ENCODE results near the gene ABCA3. TPM values are rescaled to one million over a fixed set of nuclear protein-coding genes. Genes with fewer than 3 reads are reported as not detected.

The ABCA3 gene
- total RNA-seq, 2 donors from 2014 or later: 3.3 to 3.5 TPM

DNA sequence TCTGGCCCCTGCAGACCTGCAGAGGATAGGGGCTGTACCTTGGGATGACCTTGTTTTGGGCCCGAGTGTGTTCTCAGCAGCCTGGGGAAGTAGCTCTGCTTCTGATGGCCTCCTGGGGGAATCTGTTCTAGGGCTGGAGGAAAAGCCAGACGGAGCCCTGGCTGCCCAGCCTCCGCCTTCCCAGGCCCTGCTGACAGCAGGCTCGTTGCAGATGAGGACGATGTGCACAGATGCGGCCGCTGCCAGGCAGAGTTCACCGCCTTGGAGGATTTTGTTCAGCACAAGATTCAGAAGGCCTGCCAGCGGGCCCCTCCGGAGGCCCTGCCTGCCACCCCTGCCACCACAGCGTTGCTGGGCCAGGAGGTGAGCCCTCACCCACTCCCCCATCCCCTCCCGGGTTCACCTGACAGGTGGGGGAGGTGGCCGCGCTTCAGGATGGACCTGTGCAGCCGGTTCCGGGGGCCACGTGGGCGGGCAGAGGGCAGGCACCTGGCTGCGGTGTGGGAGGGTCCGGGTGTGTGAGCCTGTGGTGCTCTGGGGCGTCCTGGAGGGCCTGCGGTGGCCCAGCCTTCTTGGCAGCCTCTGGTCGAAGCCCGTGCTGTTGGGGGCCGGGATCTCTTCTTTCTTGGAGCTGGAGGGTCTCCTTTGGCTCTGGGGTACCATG lies 112.2 kb downstream of the ABCA3 start:
- Histone ChIP-seq H3K27me3 (ENCODE audit: control insufficient read depth, insufficient read depth, low read length, poor library complexity, severe bottlenecking) (no peaks in the 10 kb centered on the region), H3K27ac (ENCODE audit: low read depth, low read length) (no peak overlapping the region), H3K4me3 (ENCODE audit: low read length) (no peak overlapping the region), H3K36me3 (ENCODE audit: control insufficient read depth, insufficient read depth, low read length) (peaks cover 29% of the 10 kb centered on the region), H3K9me3 (ENCODE audit: control insufficient read depth, low read length) (no peaks in the 10 kb centered on the region), H3K9ac (ENCODE audit: extremely low read depth, low read length, poor library complexity, severe bottlenecking) (no peak overlapping the region), H3K4me1 (ENCODE audit: control insufficient read depth, insufficient read depth, low read length) (no peaks in the 10 kb centered on the region)
- Mint-ChIP-seq H3K4me3 (no peak overlapping the region), H3K27me3 (ENCODE audit: insufficient read depth) (no peaks in the 10 kb centered on the region), H3K9me3 (no peaks in the 10 kb centered on the region), H3K27ac (no peak overlapping the region), H3K4me1 (peaks cover 4% of the 10 kb centered on the region), H3K36me3 (ENCODE audit: low read depth) (peaks cover 18% of the 10 kb centered on the region)
- DNase-seq: no peak
- TF ChIP-seq, protein P1, sequence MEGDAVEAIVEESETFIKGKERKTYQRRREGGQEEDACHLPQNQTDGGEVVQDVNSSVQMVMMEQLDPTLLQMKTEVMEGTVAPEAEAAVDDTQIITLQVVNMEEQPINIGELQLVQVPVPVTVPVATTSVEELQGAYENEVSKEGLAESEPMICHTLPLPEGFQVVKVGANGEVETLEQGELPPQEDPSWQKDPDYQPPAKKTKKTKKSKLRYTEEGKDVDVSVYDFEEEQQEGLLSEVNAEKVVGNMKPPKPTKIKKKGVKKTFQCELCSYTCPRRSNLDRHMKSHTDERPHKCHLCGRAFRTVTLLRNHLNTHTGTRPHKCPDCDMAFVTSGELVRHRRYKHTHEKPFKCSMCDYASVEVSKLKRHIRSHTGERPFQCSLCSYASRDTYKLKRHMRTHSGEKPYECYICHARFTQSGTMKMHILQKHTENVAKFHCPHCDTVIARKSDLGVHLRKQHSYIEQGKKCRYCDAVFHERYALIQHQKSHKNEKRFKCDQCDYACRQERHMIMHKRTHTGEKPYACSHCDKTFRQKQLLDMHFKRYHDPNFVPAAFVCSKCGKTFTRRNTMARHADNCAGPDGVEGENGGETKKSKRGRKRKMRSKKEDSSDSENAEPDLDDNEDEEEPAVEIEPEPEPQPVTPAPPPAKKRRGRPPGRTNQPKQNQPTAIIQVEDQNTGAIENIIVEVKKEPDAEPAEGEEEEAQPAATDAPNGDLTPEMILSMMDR (conservative IDR thresholded peaks at IDR 0.05): no peak
- 95 to 97% methylated on average over 15 to 25 of the region's 25 CpGs for WGBS, 2 experiments (ENCODE audit: insufficient coverage in 1 of 2, insufficient read length in 1 of 2)

DNA sequence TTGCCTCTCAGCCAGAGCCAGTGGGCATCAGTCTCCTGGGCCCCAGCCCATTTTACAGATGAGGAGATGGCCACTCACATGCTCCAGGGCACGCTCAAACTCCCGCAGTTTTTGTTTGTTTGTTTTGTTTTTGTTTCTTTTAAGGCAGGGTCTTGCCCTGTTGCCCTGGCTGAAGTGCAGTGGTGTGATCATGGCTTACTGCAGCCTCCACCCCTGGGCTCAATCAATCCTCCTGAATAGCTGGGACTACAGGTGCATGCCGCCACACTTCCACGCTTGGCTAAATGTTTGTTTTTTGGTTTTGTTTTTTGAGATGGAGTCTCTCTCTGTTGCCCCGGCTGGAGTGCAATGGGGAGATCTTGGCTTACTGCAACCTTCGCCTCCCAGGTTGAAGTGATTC lies 113.6 kb downstream of the ABCA3 start:
- Histone ChIP-seq H3K36me3 (ENCODE audit: control insufficient read depth, insufficient read depth, low read length) (peaks cover 25% of the 10 kb centered on the region), H3K4me3 (ENCODE audit: low read length) (no peak overlapping the region), H3K9ac (ENCODE audit: extremely low read depth, low read length, poor library complexity, severe bottlenecking) (no peak overlapping the region), H3K9me3 (ENCODE audit: control insufficient read depth, low read length) (no peaks in the 10 kb centered on the region), H3K27ac (ENCODE audit: low read depth, low read length) (no peak overlapping the region), H3K4me1 (ENCODE audit: control insufficient read depth, insufficient read depth, low read length) (no peaks in the 10 kb centered on the region), H3K27me3 (ENCODE audit: control insufficient read depth, insufficient read depth, low read length, poor library complexity, severe bottlenecking) (no peaks in the 10 kb centered on the region)
- H3K4me1 Mint-ChIP-seq: peaks cover 4% of the 10 kb centered on the region
- no peaks in the 10 kb centered on the region for H3K27me3 Mint-ChIP-seq (ENCODE audit: insufficient read depth)
- DNase-seq: no peak
- no peak overlapping the region for H3K27ac Mint-ChIP-seq
- 97% methylated on average over 4 to 6 of the region's 6 CpGs for WGBS, 2 experiments (ENCODE audit: insufficient coverage in 1 of 2, insufficient read length in 1 of 2)
- no peak overlapping the region for H3K4me3 Mint-ChIP-seq
- H3K36me3 Mint-ChIP-seq (ENCODE audit: low read depth): peaks cover 17% of the 10 kb centered on the region
- TF ChIP-seq, protein P1 (conservative IDR thresholded peaks at IDR 0.05): no peak
- H3K9me3 Mint-ChIP-seq: no peaks in the 10 kb centered on the region

DNA sequence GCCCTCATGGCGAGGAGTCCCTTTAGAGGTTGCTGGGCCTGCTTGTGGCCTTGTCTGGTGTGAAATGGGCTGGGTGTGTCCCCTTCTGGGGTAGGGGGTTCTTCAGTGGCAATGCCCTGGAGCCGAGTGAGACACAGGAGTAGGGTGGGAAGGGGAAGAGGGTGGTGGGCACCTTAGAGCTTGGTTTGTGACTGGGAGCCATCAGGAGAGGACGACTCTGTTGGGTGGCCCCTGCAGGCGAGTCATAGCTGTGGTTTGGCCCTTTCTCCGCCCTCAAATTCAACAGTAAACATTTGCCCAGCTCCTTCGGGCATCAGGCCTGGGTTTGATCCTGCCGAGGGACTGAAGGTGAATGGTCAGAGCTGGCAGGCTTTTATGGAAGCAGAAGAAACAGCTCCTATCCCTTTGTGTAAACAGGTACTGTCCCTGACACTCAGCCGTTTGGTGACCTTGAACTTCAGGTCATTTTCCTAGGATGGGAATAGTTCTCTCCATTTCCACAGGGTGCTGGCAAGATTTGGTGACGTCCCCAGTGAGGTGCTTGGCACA lies 114.2 kb downstream of the ABCA3 start:
- Mint-ChIP-seq H3K36me3 (ENCODE audit: low read depth) (peaks cover 15% of the 10 kb centered on the region), H3K9me3 (no peaks in the 10 kb centered on the region), H3K4me1 (peaks cover 4% of the 10 kb centered on the region), H3K27ac (peak overlapping the region; percentile 87), H3K4me3 (no peak overlapping the region), H3K27me3 (ENCODE audit: insufficient read depth) (no peaks in the 10 kb centered on the region)
- TF ChIP-seq, protein P1 (conservative IDR thresholded peaks at IDR 0.05): no peak
- Histone ChIP-seq H3K4me1 (ENCODE audit: control insufficient read depth, insufficient read depth, low read length) (no peaks in the 10 kb centered on the region), H3K4me3 (ENCODE audit: low read length) (no peak overlapping the region), H3K36me3 (ENCODE audit: control insufficient read depth, insufficient read depth, low read length) (peaks cover 25% of the 10 kb centered on the region), H3K9me3 (ENCODE audit: control insufficient read depth, low read length) (no peaks in the 10 kb centered on the region), H3K27me3 (ENCODE audit: control insufficient read depth, insufficient read depth, low read length, poor library complexity, severe bottlenecking) (no peaks in the 10 kb centered on the region), H3K27ac (ENCODE audit: low read depth, low read length) (no peak overlapping the region), H3K9ac (ENCODE audit: extremely low read depth, low read length, poor library complexity, severe bottlenecking) (no peak overlapping the region)
- WGBS, 2 experiments (ENCODE audit: insufficient coverage in 1 of 2, insufficient read length in 1 of 2): 94 to 100% methylated on average over 2 to 9 of the region's 9 CpGs
- no peak for DNase-seq

Small RNA genes within 50 kb of the gene (microRNA-seq; reads per million reads assigned to microRNA genes)
- gene MIR3677 (ENCODE audit: borderline microRNAs expressed): not detected
- not detected for gene MIR4717 (ENCODE audit: borderline microRNAs expressed)

Other genes starting within 250 kb of the ABCA3 start
- gene PKD1, start 204.8 kb downstream of the ABCA3 start, total RNA-seq: 100 to 1,000 TPM; 104 to 110 TPM
- 1 to 10 TPM; 3.2 to 4.9 TPM for gene RAB26, start 192.1 kb downstream of the ABCA3 start, total RNA-seq
- gene TRAF7, start 184.9 kb downstream of the ABCA3 start, total RNA-seq: 100 to 1,000 TPM; 108 to 110 TPM
- 1 to 10 TPM; 8.2 to 9.7 TPM for gene CASKIN1, start 144.1 kb downstream of the ABCA3 start, total RNA-seq
- gene MLST8, start 135.3 kb downstream of the ABCA3 start, total RNA-seq: 10 to 100 TPM; 60.3 to 70.8 TPM
- 10 to 100 TPM in 1 of 2 donors, 1 to 10 TPM in 1; 7.7 to 15.0 TPM for gene BRICD5, start 129.9 kb downstream of the ABCA3 start, total RNA-seq
- 10 to 100 TPM; 31.0 to 32.0 TPM for gene PGP, start 125.9 kb downstream of the ABCA3 start, total RNA-seq
- 10 to 100 TPM; 24.5 to 29.6 TPM for gene E4F1, start 117.1 kb downstream of the ABCA3 start, total RNA-seq
- 1 to 10 TPM in 1 of 2 donors, under 1 TPM in 1; 0.35 to 1.3 TPM for gene DNASE1L2, start 104.3 kb downstream of the ABCA3 start, total RNA-seq
- gene ECI1, start 89.1 kb downstream of the ABCA3 start, total RNA-seq: 10 to 100 TPM; 75.8 to 94.7 TPM
- 100 to 1,000 TPM; 273 to 289 TPM for gene RNPS1, start 72.6 kb downstream of the ABCA3 start, total RNA-seq
- 10 to 100 TPM; 50.8 to 58.9 TPM for gene CCNF, start 88.7 kb upstream of the ABCA3 start, total RNA-seq
- 10 to 100 TPM; 44.0 to 57.6 TPM for gene TEDC2, start 119.4 kb upstream of the ABCA3 start, total RNA-seq
- under 1 TPM; 0.48 to 0.62 TPM for gene NTN3, start 130.6 kb upstream of the ABCA3 start, total RNA-seq
- 10 to 100 TPM; 15.7 to 19.4 TPM for gene TBC1D24, start 134.4 kb upstream of the ABCA3 start, total RNA-seq
- gene ATP6V0C, start 173.2 kb upstream of the ABCA3 start, total RNA-seq: 100 to 1,000 TPM; 176 to 180 TPM
- 10 to 100 TPM; 74.6 to 82.2 TPM for gene AMDHD2, start 179.6 kb upstream of the ABCA3 start, total RNA-seq
- under 1 TPM in 1 of 2 donors, not detected in 1; 0.24 TPM for gene CEMP1, start 190.7 kb upstream of the ABCA3 start, total RNA-seq
- gene PDPK1, start 197.3 kb upstream of the ABCA3 start, total RNA-seq: 10 to 100 TPM; 29.2 to 30.3 TPM